Vagina (tissue), 2 donors: Measurements from ENCODE around the gene S100A13. TPM values are rescaled to one million over a fixed set of nuclear protein-coding genes. Genes with fewer than 3 reads are reported as not detected.

ENCODE experiments used
- DNase-seq, 2 donors: peaks; one replicate each; pipeline ENCODE4 v3.0.0-alpha.2; 2017; ENCODE audit errors: extremely low spot score in 2 of 2
- H3K27ac ChIP-seq: fragments of 200-600 bp; sonication (generic); one replicate; pipeline ENCODE4 v1.5.1; 2019
- H3K27me3 ChIP-seq: fragments of 200-600 bp; sonication (generic); one replicate; pipeline ENCODE4 v1.5.1; 2019
- H3K36me3 ChIP-seq, 2 donors: fragments of 200-600 bp; sonication (generic); one replicate each; pipeline ENCODE4 v1.5.1; 2017 to 2019
- H3K4me1 ChIP-seq: fragments of 200-600 bp; sonication (generic); one replicate; pipeline ENCODE4 v1.5.1; 2019
- H3K4me3 ChIP-seq, 2 donors: fragments of 200-600 bp; sonication (generic); 1 replicate in 1 of 2; 2 replicates in 1 of 2; pipeline ENCODE4 v1.5.1; 2016 to 2019
- H3K9me3 ChIP-seq: fragments of 200-600 bp; sonication (generic); one replicate; pipeline ENCODE4 v1.5.1; 2019
- POLR2A ChIP-seq, 2 donors: fragments of 450-650 bp; IDR thresholded peaks; one replicate each; pipeline ENCODE4 v1.6.1; 2017; ENCODE audit warnings: antibody characterized with exemption in 2 of 2, mild to moderate bottlenecking in 2 of 2, moderate library complexity in 2 of 2
- POLR2AphosphoS5 ChIP-seq, 2 donors: sonication (generic); formaldehyde crosslinking; IDR thresholded peaks; one replicate each; pipeline ENCODE4 v1.9.0; 2017; ENCODE audit warnings: antibody characterized with exemption in 2 of 2, mild to moderate bottlenecking in 2 of 2, low read depth in 1 of 2; ENCODE audit not compliant: insufficient read depth in 1 of 2
- intact Hi-C: fragments of 100-400 bp; cut with DNase I; formaldehyde crosslinking; loops from one replicate; pipeline ENCODE4 v1.15.1; 2023
- total RNA-seq: library from RNA; depleted of rRNA; stranded (reverse); fragments of >200 nt; gene quantifications from one replicate; pipeline ENCODE4 v1.2.3, GENCODE V29; 2016
- TF ChIP-seq, protein P1 (sequence below), 3 experiments: fragments of 450-650 bp in 2 of 3; fragments of 200-600 bp in 1 of 3; sonication (generic) in 1 of 3; IDR thresholded peaks; one replicate each; pipeline ENCODE4 v1.5.1; 2017 to 2019; ENCODE audit warnings: antibody characterized with exemption in 3 of 3, mild to moderate bottlenecking in 2 of 3, moderate library complexity in 2 of 3

The S100A13 gene
- total RNA-seq, 1 donor from 2014 or later: 116 TPM

DNA sequence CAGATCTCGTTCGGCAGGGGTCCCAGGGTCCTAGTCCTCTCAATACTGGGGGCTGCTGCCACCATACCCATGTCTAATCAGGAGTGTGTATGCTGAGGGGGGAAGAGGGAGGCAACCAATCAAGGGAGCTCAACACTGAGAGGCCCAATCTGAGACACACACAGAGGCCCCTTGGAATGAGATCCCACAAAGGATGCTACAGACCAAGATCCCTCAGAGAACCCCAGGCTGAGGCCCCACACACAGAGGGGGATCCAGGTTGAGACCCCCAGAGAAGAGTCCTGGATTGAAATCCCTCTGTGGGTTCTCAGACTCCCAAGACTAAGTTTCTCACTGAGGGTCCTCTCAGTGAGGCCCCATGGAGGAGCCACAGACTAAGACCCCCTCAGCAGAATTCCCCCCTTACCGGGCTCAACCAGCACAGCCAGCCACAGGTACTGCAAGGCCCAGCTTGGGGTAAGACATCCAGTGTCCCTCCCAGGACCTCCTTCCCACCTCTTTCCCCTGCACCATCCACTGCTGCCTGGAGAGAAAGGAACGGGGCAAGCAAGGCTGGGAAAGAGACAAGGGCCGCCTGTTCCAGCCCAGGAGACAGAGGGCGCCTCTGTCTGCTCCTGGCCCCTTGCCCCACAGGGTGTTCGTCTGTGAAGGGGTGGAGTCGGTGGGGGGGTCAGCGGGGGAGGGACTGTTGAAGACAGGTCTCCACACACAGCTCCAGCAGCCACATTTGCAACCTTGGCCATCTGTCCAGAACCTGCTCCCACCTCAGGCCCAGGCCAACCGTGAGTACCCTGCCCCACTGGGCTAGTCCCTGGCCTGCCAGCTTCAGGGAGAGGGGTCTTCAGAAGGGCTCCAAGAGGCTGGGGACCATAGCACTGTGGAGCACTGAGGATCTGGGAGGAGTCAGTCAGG lies 666 bp upstream of the S100A13 start, which contains the start of gene S100A1:
S100A1 (plus strand) TSS at position 720 of the 912 bp plus-strand sequence. CDS start 2,088 bp downstream, outside the sequence.
- no peak for TF ChIP-seq POLR2A (IDR thresholded peaks at IDR 0.05)
- TF ChIP-seq POLR2AphosphoS5 (IDR thresholded peaks at IDR 0.05; ENCODE audit: insufficient read depth in 1 of 2, low read depth in 1 of 2): no peak
- TF ChIP-seq, protein P1, sequence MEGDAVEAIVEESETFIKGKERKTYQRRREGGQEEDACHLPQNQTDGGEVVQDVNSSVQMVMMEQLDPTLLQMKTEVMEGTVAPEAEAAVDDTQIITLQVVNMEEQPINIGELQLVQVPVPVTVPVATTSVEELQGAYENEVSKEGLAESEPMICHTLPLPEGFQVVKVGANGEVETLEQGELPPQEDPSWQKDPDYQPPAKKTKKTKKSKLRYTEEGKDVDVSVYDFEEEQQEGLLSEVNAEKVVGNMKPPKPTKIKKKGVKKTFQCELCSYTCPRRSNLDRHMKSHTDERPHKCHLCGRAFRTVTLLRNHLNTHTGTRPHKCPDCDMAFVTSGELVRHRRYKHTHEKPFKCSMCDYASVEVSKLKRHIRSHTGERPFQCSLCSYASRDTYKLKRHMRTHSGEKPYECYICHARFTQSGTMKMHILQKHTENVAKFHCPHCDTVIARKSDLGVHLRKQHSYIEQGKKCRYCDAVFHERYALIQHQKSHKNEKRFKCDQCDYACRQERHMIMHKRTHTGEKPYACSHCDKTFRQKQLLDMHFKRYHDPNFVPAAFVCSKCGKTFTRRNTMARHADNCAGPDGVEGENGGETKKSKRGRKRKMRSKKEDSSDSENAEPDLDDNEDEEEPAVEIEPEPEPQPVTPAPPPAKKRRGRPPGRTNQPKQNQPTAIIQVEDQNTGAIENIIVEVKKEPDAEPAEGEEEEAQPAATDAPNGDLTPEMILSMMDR (IDR thresholded peaks at IDR 0.05): no peak
- H3K9me3 ChIP-seq: no peaks in the 10 kb centered on the region
- no peaks in the 10 kb centered on the region for H3K36me3 ChIP-seq
- H3K27ac ChIP-seq: peak within 1 kb of the TSS; percentile 95
- H3K27me3 ChIP-seq: no peaks in the 10 kb centered on the region
- H3K4me3 ChIP-seq: peak within 1 kb of the TSS; percentile 48 to 68
- peaks cover 41% of the 10 kb centered on the region for H3K4me1 ChIP-seq
- intact Hi-C loops: loop anchor here (5.0 kb wide), 1 partner anchor 96 kb away; no protein-coding TSS in a partner anchor
- no peak for DNase-seq

DNA sequence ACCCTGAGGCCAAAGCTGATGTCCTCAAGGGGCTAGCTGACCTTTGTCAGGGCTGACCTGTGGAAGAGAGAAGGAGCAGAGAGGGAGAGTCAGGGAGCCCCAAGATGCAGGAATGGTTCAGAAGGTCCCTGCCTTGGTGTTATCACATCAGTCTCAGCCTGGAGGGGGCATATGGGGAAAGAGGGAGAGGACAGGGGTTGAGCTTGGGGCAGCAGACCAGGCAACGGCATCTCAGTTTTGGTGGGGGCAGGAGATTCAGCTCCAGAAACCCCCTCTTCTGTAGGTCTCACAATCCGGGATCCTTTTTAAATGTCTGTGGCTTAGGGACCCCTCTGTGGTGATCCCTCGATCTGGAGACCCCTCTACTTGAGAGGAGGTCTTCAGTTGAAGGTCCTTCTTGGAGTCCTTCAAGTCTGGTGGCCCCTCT lies 815 bp downstream of the S100A13 start:
- Histone ChIP-seq H3K36me3 (no peaks in the 10 kb centered on the region), H3K27ac (peak overlapping the region; percentile 95), H3K4me1 (peaks cover 38% of the 10 kb centered on the region), H3K4me3 (peak overlapping the region; percentile 48 to 68), H3K27me3 (no peaks in the 10 kb centered on the region), H3K9me3 (no peaks in the 10 kb centered on the region)
- intact Hi-C loops: loop anchor here (5.0 kb wide), 1 partner anchor 94 kb away; no protein-coding TSS in a partner anchor
- TF ChIP-seq POLR2AphosphoS5 (IDR thresholded peaks at IDR 0.05; ENCODE audit: insufficient read depth in 1 of 2, low read depth in 1 of 2): no peak
- TF ChIP-seq, protein P1 (IDR thresholded peaks at IDR 0.05): no peak
- no peak for TF ChIP-seq POLR2A (IDR thresholded peaks at IDR 0.05)
- DNase-seq: no peak

DNA sequence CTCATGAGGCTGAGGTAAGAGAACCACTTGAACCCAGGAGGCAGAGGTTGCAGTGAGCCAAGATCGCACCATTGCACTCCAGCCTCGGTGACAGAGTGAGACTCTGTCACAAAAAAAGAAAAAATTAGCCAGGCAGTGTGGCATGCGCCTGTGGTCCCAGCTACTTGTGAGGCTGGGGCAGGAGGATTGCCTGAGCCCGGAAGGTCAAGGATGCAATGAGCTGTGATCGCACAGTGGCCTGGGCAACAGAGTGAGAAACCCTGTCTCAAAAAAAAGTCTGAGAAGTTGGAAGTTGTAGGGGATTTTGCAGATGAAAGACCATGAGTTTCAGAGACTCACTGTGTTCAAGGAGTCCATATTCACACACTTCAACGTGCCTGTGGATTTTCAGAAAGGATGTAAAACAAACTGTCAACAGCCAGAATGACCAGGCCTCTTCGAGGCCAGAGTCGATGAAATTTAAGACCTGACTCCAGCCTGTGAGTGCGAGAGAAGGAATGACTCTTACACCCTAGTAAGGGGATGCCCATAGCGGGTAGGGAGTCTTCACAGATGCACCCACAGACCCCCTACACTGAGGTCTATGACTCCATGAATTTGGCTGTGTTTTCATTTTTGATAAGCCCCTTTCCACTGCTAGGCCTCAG lies 2.2 kb downstream of the S100A13 start:
- Histone ChIP-seq H3K4me1 (peaks cover 38% of the 10 kb centered on the region), H3K27me3 (no peaks in the 10 kb centered on the region), H3K4me3 (no peak overlapping the region), H3K9me3 (no peaks in the 10 kb centered on the region), H3K36me3 (no peaks in the 10 kb centered on the region), H3K27ac (peak overlapping the region; percentile 9)
- no peak for TF ChIP-seq POLR2AphosphoS5 (IDR thresholded peaks at IDR 0.05; ENCODE audit: insufficient read depth in 1 of 2, low read depth in 1 of 2)
- TF ChIP-seq POLR2A (IDR thresholded peaks at IDR 0.05): no peak
- TF ChIP-seq, protein P1 (IDR thresholded peaks at IDR 0.05): no peak
- intact Hi-C loops: loop anchor here (5.0 kb wide), 1 partner anchor 93 kb away; no protein-coding TSS in a partner anchor
- DNase-seq: no peak

DNA sequence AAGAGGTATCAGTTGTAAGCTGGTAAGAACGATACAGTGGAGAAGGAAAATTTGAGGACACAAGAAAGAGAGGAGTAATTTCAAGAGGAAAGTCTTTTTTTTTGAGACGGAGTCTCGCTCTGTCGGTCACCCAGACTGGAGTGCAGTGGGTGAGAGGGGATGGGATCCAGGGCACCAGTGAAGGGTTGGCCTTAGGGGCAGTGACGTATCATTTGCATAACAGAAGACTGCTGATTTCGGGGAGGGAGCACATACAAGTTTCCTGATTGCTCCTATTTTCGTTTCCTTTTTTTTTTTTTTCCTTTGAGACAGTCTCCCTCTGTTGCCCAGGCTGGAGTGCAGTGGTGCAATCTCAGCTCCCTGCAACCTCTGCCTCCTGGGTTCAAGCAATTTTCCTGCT lies 4.2 kb downstream of the S100A13 start:
- H3K36me3 ChIP-seq: no peaks in the 10 kb centered on the region
- no peak overlapping the region for H3K27ac ChIP-seq
- H3K9me3 ChIP-seq: no peaks in the 10 kb centered on the region
- H3K4me3 ChIP-seq: no peak overlapping the region
- intact Hi-C loops: no loop called here
- peaks cover 40% of the 10 kb centered on the region for H3K4me1 ChIP-seq
- H3K27me3 ChIP-seq: no peaks in the 10 kb centered on the region
- no peak for DNase-seq
- TF ChIP-seq POLR2A (IDR thresholded peaks at IDR 0.05) (no peak), POLR2AphosphoS5 (IDR thresholded peaks at IDR 0.05; ENCODE audit: insufficient read depth in 1 of 2, low read depth in 1 of 2) (no peak)
- TF ChIP-seq, protein P1 (IDR thresholded peaks at IDR 0.05): no peak
